ENCODE data around the gene C12orf75. TPM values are rescaled to one million over a fixed set of nuclear protein-coding genes. Genes with fewer than 3 reads are reported as not detected.
A peak's percentile ranks its signal among the peaks of the same experiment; 100 is the strongest.
"Not testable (repeated sequence)": the region's sequence is repeated elsewhere in the genome, so short reads cannot be mapped to it uniquely, and the experiment has no call there.

The C12orf75 gene
- total RNA-seq, 1 donor from 2014 or later = 43.1 TPM

- Mint-ChIP-seq H3K27me3 (peaks cover 3% of the 10 kb centered on the region), H3K9me3 (no peaks in the 10 kb centered on the region), H3K36me3 (no peaks in the 10 kb centered on the region), H3K4me3 (no peak overlapping the region), H3K4me1 (ENCODE audit: unreplicated experiment) (no peaks in the 10 kb centered on the region), H3K27ac (no peak overlapping the region)
- no peak for DNase-seq (ENCODE audit: extremely low spot score, unreplicated experiment)
- no peak for TF ChIP-seq CTCF (conservative IDR thresholded peaks at IDR 0.05)
These were observed 5.8 kb upstream of the C12orf75 start for GRCh38 chr12:105324704-105325103.

- Mint-ChIP-seq H3K36me3 (no peaks in the 10 kb centered on the region), H3K27me3 (peaks cover 5% of the 10 kb centered on the region), H3K27ac (no peak overlapping the region)
These were observed 5.4 kb upstream of the C12orf75 start for GRCh38 chr12:105325117-105325516.

GRCh38 chr12:105329926-105330282 lies 587 bp upstream of the C12orf75 start:
- Mint-ChIP-seq H3K4me3 (peak overlapping the region; percentile 86), H3K27me3 (peaks cover 11% of the 10 kb centered on the region), H3K9me3 (no peaks in the 10 kb centered on the region), H3K27ac (peak overlapping the region; percentile 20), H3K4me1 (ENCODE audit: unreplicated experiment) (peaks cover 30% of the 10 kb centered on the region), H3K36me3 (peaks cover 3% of the 10 kb centered on the region)
- no peak for TF ChIP-seq CTCF (conservative IDR thresholded peaks at IDR 0.05)
- DNase-seq (ENCODE audit: extremely low spot score, unreplicated experiment) = no peak

More at GRCh38 chr12:105325117-105325516, 5.4 kb upstream of the C12orf75 start:
- H3K9me3 Mint-ChIP-seq = no peaks in the 10 kb centered on the region
- peaks cover 3% of the 10 kb centered on the region for H3K4me1 Mint-ChIP-seq (ENCODE audit: unreplicated experiment)
- no peak for DNase-seq (ENCODE audit: extremely low spot score, unreplicated experiment)
- no peak overlapping the region for H3K4me3 Mint-ChIP-seq
- TF ChIP-seq CTCF (conservative IDR thresholded peaks at IDR 0.05) = no peak

GRCh38 chr12:105330931-105331804 lies 677 bp downstream of the C12orf75 start:
- peak; percentile 71 for DNase-seq (ENCODE audit: extremely low spot score, unreplicated experiment)
- peak; percentile 26 for TF ChIP-seq CTCF (conservative IDR thresholded peaks at IDR 0.05)
- peaks cover 3% of the 10 kb centered on the region for H3K36me3 Mint-ChIP-seq
- peak overlapping the region; percentile 62 for H3K27ac Mint-ChIP-seq
- peak overlapping the region; percentile 88 for H3K4me3 Mint-ChIP-seq
- H3K9me3 Mint-ChIP-seq = no peaks in the 10 kb centered on the region
- peaks cover 33% of the 10 kb centered on the region for H3K4me1 Mint-ChIP-seq (ENCODE audit: unreplicated experiment)
- peaks cover 11% of the 10 kb centered on the region for H3K27me3 Mint-ChIP-seq

GRCh38 chr12:105331805-105332251 lies 1.3 kb downstream of the C12orf75 start:
- peaks cover 3% of the 10 kb centered on the region for H3K36me3 Mint-ChIP-seq
- no peak for DNase-seq (ENCODE audit: extremely low spot score, unreplicated experiment)
- TF ChIP-seq CTCF (conservative IDR thresholded peaks at IDR 0.05) = no peak
- peak overlapping the region; percentile 62 for H3K27ac Mint-ChIP-seq
- H3K4me1 Mint-ChIP-seq (ENCODE audit: unreplicated experiment) = peaks cover 33% of the 10 kb centered on the region
- H3K4me3 Mint-ChIP-seq = peak overlapping the region; percentile 88
- H3K27me3 Mint-ChIP-seq = peaks cover 11% of the 10 kb centered on the region
- H3K9me3 Mint-ChIP-seq = no peaks in the 10 kb centered on the region

GRCh38 chr12:105332286-105332685 lies 1.8 kb downstream of the C12orf75 start:
- Mint-ChIP-seq H3K4me3 (peak overlapping the region; percentile 88), H3K27ac (peak overlapping the region; percentile 62), H3K4me1 (ENCODE audit: unreplicated experiment) (peaks cover 34% of the 10 kb centered on the region), H3K27me3 (peaks cover 11% of the 10 kb centered on the region)
- H3K36me3 Mint-ChIP-seq; DNase-seq (ENCODE audit: extremely low spot score, unreplicated experiment); H3K9me3 Mint-ChIP-seq: not testable (repeated sequence)
